ENCODE data around the gene TMEM178B.
"Not testable (repeated sequence)": the region's sequence is repeated elsewhere in the genome, so short reads cannot be mapped to it uniquely, and the experiment has no call there.

The TMEM178B gene

GRCh38 chr7:141144921-141145629 lies 71.2 kb downstream of the TMEM178B start:
- no peak for DNase-seq (ENCODE audit: low read depth)

DNA sequence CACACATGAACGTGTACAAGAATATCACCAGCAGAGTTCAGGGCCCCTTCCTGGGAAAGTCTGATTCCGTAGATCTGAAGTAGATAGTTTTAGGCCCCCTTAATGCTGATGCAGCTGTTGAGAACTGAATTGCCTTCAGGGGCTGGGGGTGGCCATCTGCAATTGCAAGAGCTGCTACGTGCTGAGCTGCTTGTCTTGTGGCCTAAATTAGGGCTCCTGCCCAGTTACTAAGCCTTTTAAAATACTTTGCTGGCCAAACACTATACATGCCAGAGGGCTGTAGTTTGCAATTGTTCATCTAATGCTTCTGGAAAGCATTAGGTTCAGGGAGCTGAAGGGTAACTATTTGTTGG lies 71.7 kb downstream of the TMEM178B start:
- DNase-seq (ENCODE audit: low read depth) = no peak

DNA sequence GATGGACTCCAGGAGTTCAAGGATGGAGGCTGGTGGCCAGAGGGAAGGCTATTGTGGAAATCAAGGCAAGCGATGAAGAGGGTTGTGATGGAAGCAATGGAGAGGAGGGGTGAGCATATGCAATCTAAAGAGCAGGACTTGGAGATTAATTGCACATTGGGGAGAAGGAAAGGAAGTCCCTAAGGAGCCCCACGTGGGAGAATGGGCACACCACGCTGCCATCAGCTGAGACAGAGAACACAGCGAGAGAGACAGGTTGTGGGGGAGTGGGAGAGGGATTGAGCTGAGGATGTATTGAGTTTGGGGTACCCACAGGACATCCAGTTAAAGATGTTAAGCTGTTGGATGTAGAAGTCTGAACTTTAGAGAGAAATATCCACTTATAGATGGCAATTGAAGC lies 73.6 kb downstream of the TMEM178B start:
- DNase-seq (ENCODE audit: low read depth) = no peak

DNA sequence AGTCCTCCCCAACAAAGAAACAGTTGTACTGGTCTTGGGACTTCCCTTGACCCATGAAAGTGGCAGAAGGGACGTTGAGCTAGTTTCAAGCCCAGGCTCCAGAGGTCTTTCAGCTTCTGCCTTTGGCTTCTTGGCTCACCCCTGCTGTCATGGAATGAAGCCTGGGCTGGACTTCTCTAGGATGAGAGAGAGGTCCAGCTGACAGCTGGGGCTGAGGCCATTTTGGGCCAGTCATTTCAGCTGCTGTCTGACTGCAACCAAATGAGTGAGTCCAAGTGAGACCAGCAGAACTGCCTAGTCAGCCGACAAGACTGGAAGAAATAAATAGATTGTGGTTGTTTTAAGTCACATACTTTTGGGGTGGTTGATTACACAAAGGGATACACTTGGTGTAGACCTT lies 76.6 kb downstream of the TMEM178B start:
- no peak for DNase-seq (ENCODE audit: low read depth)

DNA sequence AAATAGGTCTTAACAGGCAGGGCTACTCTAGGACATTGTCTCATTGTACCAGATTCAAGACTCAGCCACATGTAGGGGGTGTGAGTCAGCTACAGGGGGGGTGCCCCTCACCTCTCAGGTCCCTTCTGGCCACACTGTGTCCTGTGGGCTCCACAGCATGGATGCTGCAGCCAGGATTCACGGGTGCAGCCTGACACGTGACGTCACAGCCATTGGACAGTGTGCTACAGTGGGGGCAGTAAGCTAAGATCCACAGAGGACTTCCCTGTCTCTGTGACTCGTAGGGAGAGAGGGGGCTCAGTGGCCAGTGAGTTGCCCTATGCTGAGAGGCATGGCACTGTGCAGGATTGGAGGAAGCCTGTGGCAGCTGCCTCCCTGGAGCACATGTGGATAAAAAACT lies 77.9 kb downstream of the TMEM178B start:
- no peak for DNase-seq (ENCODE audit: low read depth)

DNA sequence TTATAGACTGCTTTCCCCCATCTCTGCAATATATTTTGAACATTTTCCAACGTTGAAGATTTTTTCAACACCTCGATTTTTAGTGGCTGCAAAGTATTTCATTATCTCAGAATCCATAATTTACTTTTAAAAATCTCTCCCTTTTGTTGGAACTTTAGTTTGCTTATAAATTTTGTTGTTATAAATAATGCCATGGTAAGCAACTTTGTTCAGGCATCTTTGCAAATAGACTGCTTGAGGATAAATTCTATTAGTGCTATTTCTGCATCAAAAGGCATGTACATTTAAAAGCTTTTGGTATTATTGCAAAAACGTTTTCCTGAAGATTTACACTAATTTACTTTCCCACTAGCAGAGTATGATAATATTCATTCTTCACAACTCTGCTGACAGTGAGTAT lies 79.4 kb downstream of the TMEM178B start:
- DNase-seq (ENCODE audit: low read depth) = no peak

DNA sequence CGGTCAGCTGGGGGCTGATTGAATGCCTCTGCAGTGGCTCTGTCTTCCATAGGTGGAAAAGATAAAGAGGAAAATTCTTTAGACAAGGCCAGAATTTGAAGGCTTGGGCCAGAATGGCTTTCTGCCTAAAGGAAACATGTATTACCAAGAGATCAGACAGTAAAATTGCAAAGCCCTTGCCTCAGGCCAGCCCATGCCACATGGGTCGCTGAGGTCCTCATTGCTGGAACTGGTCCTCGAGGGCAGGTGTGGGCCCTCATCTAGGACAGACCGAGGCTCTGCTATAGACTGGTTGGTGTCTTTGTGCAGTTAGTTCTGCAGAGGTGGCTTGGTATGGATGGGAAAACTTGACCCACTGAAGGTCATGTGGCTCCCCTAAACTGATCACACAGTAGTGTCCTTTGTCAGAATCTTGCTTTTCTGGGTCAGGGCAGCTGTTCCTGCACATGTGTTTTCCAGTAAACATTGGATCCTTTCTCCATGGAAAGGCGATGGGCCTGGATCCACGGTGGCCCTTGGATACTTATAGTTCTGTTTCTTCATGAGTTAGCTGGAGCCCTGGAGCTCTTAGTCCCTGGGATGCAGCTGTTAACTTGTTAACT lies 80.4 kb downstream of the TMEM178B start:
- DNase-seq (ENCODE audit: low read depth) = no peak

- DNase-seq (ENCODE audit: low read depth) = no peak
Measured at GRCh38 chr7:141156407-141156806, 82.5 kb downstream of the TMEM178B start.

DNA sequence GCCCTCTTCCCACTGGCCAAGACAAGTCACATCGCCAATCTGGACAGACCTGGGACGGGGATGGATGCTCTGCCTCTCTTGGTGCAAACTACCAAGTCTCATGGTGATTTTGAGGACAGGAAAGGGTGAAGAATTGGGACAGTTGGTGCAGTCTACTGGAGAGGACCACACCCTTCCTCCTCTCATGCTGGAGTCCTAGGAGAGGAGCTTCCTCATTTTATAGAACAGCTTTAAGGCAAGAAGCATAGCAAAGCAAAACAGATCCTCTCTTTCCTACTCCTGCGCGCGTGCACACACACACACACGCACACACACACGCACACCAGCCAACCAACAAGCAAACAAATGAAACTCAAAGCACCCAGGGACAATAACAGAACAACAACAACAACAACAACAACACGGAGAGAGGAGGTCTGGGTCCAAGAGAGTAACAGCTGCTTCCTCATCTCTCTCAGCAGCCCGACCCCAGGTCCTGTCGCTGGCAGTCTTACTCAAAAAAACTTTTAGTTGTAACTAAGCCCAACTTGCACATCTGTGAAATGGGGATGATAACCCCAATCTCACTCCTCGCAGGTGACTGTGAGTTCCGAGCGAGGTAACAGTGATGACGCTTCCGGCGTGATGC lies 83.4 kb downstream of the TMEM178B start:
- DNase-seq (ENCODE audit: low read depth) = no peak

GRCh38 chr7:141158561-141158960 lies 84.7 kb downstream of the TMEM178B start:
- DNase-seq (ENCODE audit: low read depth) = peak; percentile 86

- DNase-seq (ENCODE audit: low read depth) = no peak
Measured at GRCh38 chr7:141160246-141160860, 86.5 kb downstream of the TMEM178B start.

GRCh38 chr7:141161550-141162535 lies 88.0 kb downstream of the TMEM178B start:
- no peak for DNase-seq (ENCODE audit: low read depth)

DNA sequence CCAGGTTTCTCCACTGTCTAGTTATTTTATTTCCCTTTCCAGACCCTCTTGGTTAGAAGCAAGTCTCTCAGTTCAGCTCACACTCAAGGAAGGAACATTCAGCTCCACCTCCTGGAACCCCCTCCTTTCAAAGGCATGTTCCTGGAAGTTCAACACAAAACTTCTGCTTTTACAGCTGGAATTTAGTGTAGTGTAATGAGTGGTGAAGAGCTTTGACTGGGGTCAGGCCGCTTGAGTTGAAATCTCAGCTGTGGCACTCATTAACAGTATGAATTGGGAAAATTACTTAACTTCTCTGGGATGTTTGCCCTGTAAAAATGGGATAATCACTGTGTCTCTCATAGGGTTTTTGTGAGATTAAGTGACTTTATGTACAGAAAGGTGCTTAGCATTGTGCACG lies 91.7 kb downstream of the TMEM178B start:
- no peak for DNase-seq (ENCODE audit: low read depth)

- no peak for DNase-seq (ENCODE audit: low read depth)
Measured at GRCh38 chr7:141166926-141167325, 93.1 kb downstream of the TMEM178B start.

- no peak for DNase-seq (ENCODE audit: low read depth)
Measured at GRCh38 chr7:141167381-141167964, 93.6 kb downstream of the TMEM178B start.

DNA sequence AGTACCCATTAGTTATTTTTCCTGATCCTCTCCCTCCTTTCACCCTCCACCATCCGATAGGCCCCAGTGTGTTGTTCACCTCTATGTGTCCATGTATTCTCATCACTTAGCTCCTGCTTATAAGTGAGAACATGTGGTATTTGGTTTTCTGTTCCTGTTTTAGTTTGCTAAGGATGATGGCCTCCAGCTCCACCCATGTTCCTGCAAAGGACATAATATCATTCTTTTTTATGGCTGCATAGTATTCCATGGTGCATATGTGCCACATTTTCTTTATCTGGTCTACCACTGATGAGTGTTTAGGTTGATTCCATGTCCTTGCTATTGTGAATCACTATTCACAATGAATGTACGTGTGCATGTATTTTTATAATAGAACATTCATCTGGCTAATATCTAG lies 95.3 kb downstream of the TMEM178B start:
- not testable (repeated sequence) for DNase-seq (ENCODE audit: low read depth)

DNA sequence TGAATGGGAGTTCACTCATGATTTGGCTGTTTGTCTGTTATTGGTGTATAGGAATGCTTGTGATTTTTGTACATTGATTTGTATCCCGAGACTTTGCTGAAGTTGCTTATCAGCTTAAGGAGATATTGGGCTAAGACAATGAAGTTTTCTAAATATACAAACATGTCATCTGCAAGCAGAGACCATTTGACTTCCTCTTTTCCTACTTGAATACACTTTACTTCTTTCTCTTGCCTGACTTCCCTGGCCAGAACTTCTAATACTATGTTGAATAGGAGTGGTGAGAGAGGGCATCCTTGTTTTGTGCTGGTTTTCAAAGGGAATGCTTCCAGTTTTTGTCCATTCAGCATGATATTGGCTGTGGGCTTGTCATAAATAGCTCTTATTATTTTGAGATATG lies 101.9 kb downstream of the TMEM178B start:
- not testable (repeated sequence) for DNase-seq (ENCODE audit: low read depth)

DNA sequence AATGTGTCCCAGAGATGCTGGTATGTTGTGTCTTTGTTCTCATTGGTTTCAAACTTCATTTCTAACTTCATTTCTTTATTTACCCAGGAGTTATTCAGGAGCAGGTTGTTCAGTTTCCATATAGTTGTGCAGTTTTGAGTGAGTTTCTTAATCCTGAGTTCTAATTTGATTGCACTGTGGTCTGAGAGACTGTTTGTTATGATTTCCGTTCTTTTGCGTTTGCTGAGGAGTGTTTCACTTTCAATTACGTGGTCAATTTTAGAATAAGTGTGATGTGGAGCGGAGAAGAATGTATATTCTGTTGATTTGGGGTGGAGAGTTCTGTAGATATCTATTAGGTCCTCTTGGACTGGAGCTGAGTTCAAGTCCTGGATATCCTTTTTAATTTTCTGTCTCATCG lies 103.3 kb downstream of the TMEM178B start:
- not testable (repeated sequence) for DNase-seq (ENCODE audit: low read depth)

DNA sequence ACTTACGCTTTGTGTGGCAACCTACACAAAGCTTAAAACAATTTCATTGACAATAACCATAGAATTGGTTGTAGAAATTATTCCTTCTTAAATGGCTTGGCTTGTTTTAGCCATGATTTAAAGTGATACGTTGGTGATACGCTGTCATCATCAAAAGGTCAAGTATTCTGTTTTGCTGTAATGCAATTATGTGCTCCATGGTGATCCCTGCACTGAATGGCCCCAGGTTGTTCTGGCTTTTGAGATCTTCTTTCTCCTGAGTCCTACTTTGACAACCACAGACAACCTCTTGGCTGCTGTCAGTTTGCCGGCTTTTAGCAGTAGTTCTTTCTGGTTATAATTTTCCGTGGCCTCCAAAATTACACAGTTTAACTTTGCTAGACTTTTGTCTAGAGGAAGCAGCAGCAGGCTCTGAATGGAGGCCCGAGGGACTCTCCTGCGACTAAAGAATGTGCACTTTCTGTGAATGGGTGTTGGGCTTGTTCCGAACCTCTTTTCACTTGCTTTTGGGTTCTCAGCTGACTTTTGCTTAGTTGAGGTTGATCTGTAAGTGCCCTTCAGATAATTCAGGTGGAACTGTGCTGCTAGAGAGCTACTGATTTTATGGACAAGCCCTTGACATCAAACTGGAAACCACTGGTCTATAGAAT lies 104.7 kb downstream of the TMEM178B start:
- no peak for DNase-seq (ENCODE audit: low read depth)

DNA sequence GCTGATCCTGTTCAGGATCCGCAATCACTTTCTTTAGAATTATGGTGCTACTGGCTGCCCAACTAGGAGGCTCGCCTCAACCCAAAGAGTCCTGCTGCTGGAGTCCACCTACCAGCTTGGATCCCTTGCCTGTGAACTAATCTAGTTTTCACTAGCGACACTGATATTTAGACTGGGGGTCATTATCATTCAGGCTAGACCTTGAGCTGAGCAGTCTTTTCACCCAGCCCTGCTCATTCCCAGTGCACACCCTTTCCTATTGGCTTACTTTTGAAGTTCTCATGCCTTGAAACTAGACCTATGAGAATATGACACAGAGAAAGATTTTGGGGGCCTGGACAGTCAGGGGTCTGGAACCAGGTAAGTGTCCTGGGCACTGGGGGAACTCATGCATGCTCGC lies 107.9 kb downstream of the TMEM178B start:
- DNase-seq (ENCODE audit: low read depth) = no peak

Measured in HS-27A (cell line).